Stimulated activated CD8-positive, alpha-beta memory T cell treated with anti-CD3 and anti-CD28 coated beads, Interleukin-7, amount 100 ng/mL, for 24 hours (primary cell): ENCODE measurements around the gene FCMR.

Experiments used
- DNase-seq: peaks from one replicate; pipeline ENCODE4 v3.0.0-alpha.2; 2020; ENCODE audit warnings: low read depth

The FCMR gene

GRCh38 chr1:206899717-206900116, 22.0 kb downstream of the FCMR start:
- no peak for DNase-seq

GRCh38 chr1:206898915-206899431, 22.8 kb downstream of the FCMR start:
- no peak for DNase-seq

GRCh38 chr1:206898089-206898914, 23.4 kb downstream of the FCMR start:
- DNase-seq = no peak

- no peak for DNase-seq
These were observed 24.6 kb downstream of the FCMR start, which contains the start of gene IL24 for GRCh38 chr1:206897175-206897574. TSS of gene IL24 (plus strand) at chr1:206897443. CDS start at chr1:206897833, 390 bp downstream.

- DNase-seq = no peak
These were observed 25.5 kb downstream of the FCMR start for GRCh38 chr1:206896261-206896660.

- DNase-seq = no peak
These were observed 25.9 kb downstream of the FCMR start for GRCh38 chr1:206895837-206896242.

GRCh38 chr1:206895325-206895724, 26.4 kb downstream of the FCMR start:
- DNase-seq = no peak

- DNase-seq = no peak
These were observed 28.4 kb downstream of the FCMR start for GRCh38 chr1:206893380-206893779.

- no peak for DNase-seq
These were observed 29.3 kb downstream of the FCMR start for GRCh38 chr1:206892351-206892984.

GRCh38 chr1:206891412-206891811, 30.3 kb downstream of the FCMR start:
- no peak for DNase-seq

- DNase-seq = no peak
These were observed 31.3 kb downstream of the FCMR start for GRCh38 chr1:206890125-206891060.

GRCh38 chr1:206887701-206888100, 34.0 kb downstream of the FCMR start:
- no peak for DNase-seq

- DNase-seq = no peak
These were observed 34.9 kb downstream of the FCMR start for GRCh38 chr1:206886831-206887230.

GRCh38 chr1:206885341-206886060, 36.2 kb downstream of the FCMR start:
- DNase-seq = no peak

- no peak for DNase-seq
These were observed 37.9 kb downstream of the FCMR start for GRCh38 chr1:206883876-206884275.

- DNase-seq = no peak
These were observed 38.6 kb downstream of the FCMR start for GRCh38 chr1:206883160-206883559.

GRCh38 chr1:206882555-206882954, 39.2 kb downstream of the FCMR start:
- no peak for DNase-seq

GRCh38 chr1:206880314-206880713, 41.4 kb downstream of the FCMR start:
- DNase-seq = no peak

- DNase-seq = no peak
These were observed 43.3 kb downstream of the FCMR start for GRCh38 chr1:206878456-206878855.

GRCh38 chr1:206875752-206876377, 45.9 kb downstream of the FCMR start:
- no peak for DNase-seq

GRCh38 chr1:206873603-206874188, 48.0 kb downstream of the FCMR start:
- no peak for DNase-seq
